PC-9 (cell line): ENCODE data around the gene SPTB. TPM values are rescaled to one million over a fixed set of nuclear protein-coding genes. Genes with fewer than 3 reads are reported as not detected.

ENCODE experiments used
- BruUV-seq: library from RNA; stranded (reverse); fragments of 400-500 nt; replicated peaks from 2 replicates; lab custom pipeline; 2021; lab: Mats Ljungman, UMichigan
- CTCF ChIA-PET: fragments of 300-600 bp; sonication (Branson Sonifier 250); formaldehyde crosslinking; loops from one replicate; lab custom pipeline; 2022; ENCODE audit warnings: antibody characterized with exemption; lab: Charles Lee
- POLR2A ChIA-PET: fragments of 300-600 bp; sonication (Branson Sonifier 250); formaldehyde crosslinking; loops from one replicate; lab custom pipeline; 2022; ENCODE audit warnings: antibody characterized with exemption; ENCODE audit not compliant: unreplicated experiment; lab: Charles Lee
- DNase-seq, 2 experiments: peaks; one replicate each; pipeline versions ENCODE4 v3.0.0 to v3.0.0-alpha.2; 2015 to 2022; ENCODE audit warnings: mixed read lengths in 1 of 2
- H2AFZ ChIP-seq: fragments of 200-600 bp; sonication (generic); 2 replicates; pipeline ENCODE4 v1.8.1; 2017; ENCODE audit warnings: antibody characterized with exemption
- H3F3A ChIP-seq: fragments of 200-600 bp; sonication (generic); 2 replicates; pipeline ENCODE4 v1.8.1; 2017; ENCODE audit warnings: antibody characterized with exemption, mild to moderate bottlenecking, low read depth; ENCODE audit not compliant: insufficient read depth
- H3K27ac ChIP-seq: fragments of 200-600 bp; sonication (generic); 2 replicates; pipeline ENCODE4 v1.6.1; 2016; ENCODE audit warnings: mixed run types
- H3K27me3 ChIP-seq: fragments of 200-600 bp; sonication (generic); 2 replicates; pipeline ENCODE4 v1.6.1; 2016; ENCODE audit warnings: low read depth, mixed run types; ENCODE audit not compliant: insufficient read depth
- H3K36me3 ChIP-seq: fragments of 200-600 bp; sonication (generic); 2 replicates; pipeline ENCODE4 v1.6.1; 2016; ENCODE audit warnings: low read depth, mixed run types
- H3K4me1 ChIP-seq: fragments of 200-600 bp; sonication (generic); replicated peaks from 2 replicates; pipeline ENCODE4 v1.6.1; 2016; ENCODE audit warnings: mixed run types; ENCODE audit not compliant: insufficient read depth
- H3K4me2 ChIP-seq: fragments of 200-600 bp; sonication (generic); 2 replicates; pipeline ENCODE4 v1.6.1; 2017; ENCODE audit warnings: mixed run types
- H3K4me3 ChIP-seq: fragments of 200-600 bp; sonication (generic); 2 replicates; pipeline ENCODE4 v1.6.1; 2016; ENCODE audit warnings: mixed run types
- H3K79me2 ChIP-seq: fragments of 200-600 bp; sonication (generic); 2 replicates; pipeline ENCODE4 v1.6.1; 2017; ENCODE audit warnings: low read depth, mixed run types
- H3K9me2 ChIP-seq: fragments of 200-600 bp; sonication (generic); 2 replicates; pipeline ENCODE4 v1.8.1; 2017; ENCODE audit warnings: mild to moderate bottlenecking; ENCODE audit not compliant: insufficient read depth
- H3K9me3 ChIP-seq: fragments of 200-600 bp; sonication (generic); 2 replicates; pipeline ENCODE4 v1.8.1; 2016; ENCODE audit warnings: low read depth; ENCODE audit not compliant: insufficient read depth
- H4K20me1 ChIP-seq: fragments of 200-600 bp; sonication (generic); 2 replicates; pipeline ENCODE4 v1.8.1; 2017; ENCODE audit not compliant: insufficient read depth
- CTCF ChIP-seq: fragments of 200-600 bp; sonication (generic); conservative IDR thresholded peaks from 2 replicates; pipeline ENCODE4 v1.6.1; 2017; ENCODE audit warnings: mixed run types, antibody characterized with exemption, mild to moderate bottlenecking, moderate library complexity
- EZH2 ChIP-seq: fragments of 200-600 bp; sonication (generic); IDR thresholded peaks from 2 replicates; pipeline ENCODE4 v1.8.0; 2017; ENCODE audit warnings: antibody characterized with exemption, low read depth
- intact Hi-C: fragments of 100-400 bp; cut with micrococcal nuclease; formaldehyde crosslinking; loops from one replicate; pipeline ENCODE4 v1.10.0; 2022; ENCODE audit not compliant: unreplicated experiment
- total RNA-seq: library from RNA; stranded (reverse); gene quantifications from 2 replicates; pipeline ENCODE4 v1.2.3, GENCODE V29; 2021

The SPTB gene
- total RNA-seq, 1 experiment from 2014 or later, result 0.50 TPM

DNA sequence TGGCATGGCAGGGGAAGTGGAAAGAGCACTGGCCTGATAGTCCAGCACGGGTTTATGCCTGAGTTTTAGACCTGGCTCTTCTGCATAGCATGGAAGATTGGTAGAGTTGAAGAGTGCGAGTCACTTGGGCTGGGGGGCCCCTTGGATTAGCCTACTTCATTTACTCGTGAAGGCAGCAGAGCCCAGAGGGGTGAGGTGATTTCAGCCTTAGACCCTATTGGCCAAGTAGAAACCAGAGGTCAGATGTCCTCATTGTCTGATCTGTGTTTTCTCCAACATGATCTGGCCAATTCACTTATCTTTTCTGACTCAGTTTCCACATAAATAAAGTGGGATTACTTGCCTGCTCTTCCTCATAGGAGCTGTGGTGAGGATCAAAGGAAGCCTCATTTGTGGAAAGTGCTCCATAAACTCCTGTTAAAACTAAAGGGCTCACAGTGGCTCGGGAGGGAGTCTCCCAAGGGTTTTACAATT is 173.6 kb downstream of the SPTB start:
- peaks cover 60% of the 10 kb centered on the region for H3K79me2 ChIP-seq
- no peak for DNase-seq
- no peaks in the 10 kb centered on the region for H3K9me3 ChIP-seq
- H3K27me3 ChIP-seq, result no peaks in the 10 kb centered on the region
- H3F3A ChIP-seq, result peaks cover 32% of the 10 kb centered on the region
- H4K20me1 ChIP-seq, result no peaks in the 10 kb centered on the region
- no TSS peak for BruUV-seq
- H3K36me3 ChIP-seq, result no peaks in the 10 kb centered on the region
- CTCF ChIA-PET, result interaction anchor here (0.6 kb wide), 1 partner anchor 54 kb away, joined by 6 read pairs; no protein-coding TSS in a partner anchor
- no peak overlapping the region for H3K27ac ChIP-seq
- H3K9me2 ChIP-seq, result no peaks in the 10 kb centered on the region
- peak overlapping the region; percentile 97; the same call in 1 of the 2 replicates for H3K4me3 ChIP-seq
- POLR2A ChIA-PET, result no interaction called here
- H3K4me2 ChIP-seq, result peak overlapping the region; percentile 96
- peaks cover 68% of the 10 kb centered on the region for H3K4me1 ChIP-seq
- intact Hi-C loops, result loop anchor here (10.0 kb wide), 1 partner anchor 201 kb away; the partner anchor contains the start of genes ZBTB1 and ZBTB25
- no peak for TF ChIP-seq CTCF
- TF ChIP-seq EZH2, result no peak
- no peak overlapping the region for H2AFZ ChIP-seq

DNA sequence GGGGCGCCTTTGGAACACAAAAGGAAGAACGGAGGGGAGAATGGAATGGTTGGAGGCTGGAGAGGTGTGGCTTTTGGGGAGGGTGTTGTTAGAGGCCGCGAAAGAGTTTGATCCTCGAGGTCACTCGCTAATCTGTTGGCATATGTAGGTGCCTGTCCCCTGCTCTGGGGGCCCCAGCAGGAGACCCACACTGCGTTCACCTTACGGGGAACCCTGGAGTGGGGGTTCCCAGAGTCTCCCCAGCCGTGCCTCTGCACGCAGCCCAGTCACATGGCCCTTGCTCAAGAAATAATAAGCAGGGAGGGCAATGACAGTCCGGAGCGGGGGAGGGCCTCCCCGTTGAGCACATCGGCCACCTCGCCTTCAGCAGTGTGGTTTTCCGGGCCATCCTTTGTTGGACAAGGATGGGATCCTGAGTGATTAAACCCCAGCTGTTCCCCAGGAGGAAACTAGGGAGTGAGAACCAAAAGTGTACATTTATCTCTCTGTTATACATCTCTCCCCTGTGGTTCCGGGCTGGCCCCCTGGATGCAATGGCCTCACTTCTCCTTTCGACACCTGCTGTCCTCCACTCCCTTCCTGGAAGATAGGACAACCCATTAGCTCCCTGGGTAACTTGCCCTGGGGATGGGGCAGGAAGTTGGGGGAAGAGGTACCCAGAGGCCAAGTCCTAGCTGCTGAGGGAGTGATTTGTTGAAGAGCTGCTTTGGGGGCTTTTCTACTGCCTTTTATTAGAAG is 174.2 kb downstream of the SPTB start:
- Histone ChIP-seq H4K20me1 (no peaks in the 10 kb centered on the region), H3K4me2 (peak overlapping the region; percentile 96), H3K9me3 (no peaks in the 10 kb centered on the region), H3K4me3 (peak overlapping the region; percentile 97), H2AFZ (peak overlapping the region; percentile 95), H3K79me2 (peaks cover 53% of the 10 kb centered on the region), H3K27ac (no peak overlapping the region), H3K36me3 (no peaks in the 10 kb centered on the region), H3K9me2 (no peaks in the 10 kb centered on the region), H3K4me1 (peaks cover 68% of the 10 kb centered on the region), H3K27me3 (no peaks in the 10 kb centered on the region), H3F3A (peaks cover 32% of the 10 kb centered on the region)
- BruUV-seq, result TSS peak; percentile 38
- ChIA-PET CTCF (interaction anchor here (0.6 kb wide), 1 partner anchor 54 kb away, joined by 6 read pairs; no protein-coding TSS in a partner anchor), POLR2A (interaction anchor here (0.7 kb wide), 1 partner anchor 56 kb away, joined by 3 read pairs; no protein-coding TSS in a partner anchor)
- intact Hi-C loops, result loop anchor here (2.0 to 10.0 kb wide), 3 partner anchors 15 to 201 kb away; partner anchors contain the start of genes ZBTB1 and ZBTB25
- TF ChIP-seq EZH2, result no peak
- TF ChIP-seq CTCF, result no peak
- DNase-seq, result no peak

DNA sequence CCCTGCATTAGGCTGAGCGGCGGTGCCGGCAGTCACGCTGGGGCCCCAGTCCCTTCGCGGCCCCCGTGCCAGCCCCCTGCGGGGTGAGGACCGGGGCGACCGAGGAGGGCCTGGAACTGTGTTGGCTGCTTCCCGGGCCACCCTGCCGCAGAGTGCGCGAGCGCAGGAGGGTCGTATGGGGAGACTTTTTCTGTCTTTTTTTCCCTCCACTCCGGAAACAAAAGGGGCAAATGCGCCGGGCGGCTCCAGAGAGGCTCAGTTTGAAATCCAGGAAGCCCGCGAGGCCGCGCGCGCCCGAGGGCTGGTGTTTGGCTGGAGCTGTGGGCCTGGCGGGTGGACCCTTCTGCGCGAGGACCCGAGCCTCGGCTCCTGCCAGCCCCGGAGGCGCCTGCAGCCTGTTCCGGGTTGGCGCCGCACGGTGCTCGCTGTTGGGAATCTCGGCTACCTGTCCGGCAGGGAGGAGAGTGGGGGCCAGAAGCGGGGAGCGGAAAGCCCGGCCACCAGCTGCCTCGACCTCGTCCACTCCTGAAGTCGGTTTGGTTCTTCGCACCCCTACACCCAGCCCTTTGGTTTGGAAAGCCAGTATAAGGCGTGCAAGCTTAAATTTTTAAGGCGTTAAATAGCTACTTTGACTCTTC is 174.8 kb downstream of the SPTB start:
- peaks cover 47% of the 10 kb centered on the region for H3K79me2 ChIP-seq
- BruUV-seq, result no TSS peak
- intact Hi-C loops, result loop anchor here (2.0 to 10.0 kb wide), 3 partner anchors 16 to 200 kb away; partner anchors contain the start of genes ZBTB1 and ZBTB25
- 0 out of 2 replicates have a peak overlapping the region, but pooled peaks have one; percentile 6 for H3K27ac ChIP-seq
- POLR2A ChIA-PET, result interaction anchor here (0.6 to 0.7 kb wide), 3 partner anchors 9 to 652 kb away, joined by 3 read pairs; no protein-coding TSS in a partner anchor
- H4K20me1 ChIP-seq, result no peaks in the 10 kb centered on the region
- no peak for DNase-seq
- no peak for TF ChIP-seq CTCF
- no peak for TF ChIP-seq EZH2
- peak overlapping the region; percentile 97 for H3K4me3 ChIP-seq
- no peaks in the 10 kb centered on the region for H3K9me3 ChIP-seq
- CTCF ChIA-PET, result no interaction called here
- peaks cover 68% of the 10 kb centered on the region for H3K4me1 ChIP-seq
- H3K4me2 ChIP-seq, result peak overlapping the region; percentile 96
- peaks cover 32% of the 10 kb centered on the region for H3F3A ChIP-seq
- H3K9me2 ChIP-seq, result no peaks in the 10 kb centered on the region
- no peaks in the 10 kb centered on the region for H3K36me3 ChIP-seq
- H3K27me3 ChIP-seq, result no peaks in the 10 kb centered on the region
- peak overlapping the region; percentile 95 for H2AFZ ChIP-seq
